HL-60 (cell line): ENCODE results near the gene GTF2IRD1.

Experiments
- DNase-seq, 2 experiments: peaks; one replicate each; pipeline ENCODE4 v3.0.0-alpha.2; 2010 to 2020; ENCODE audit warnings: low read depth in 1 of 2, low spot score in 1 of 2
- H3K27ac ChIP-seq: fragments of 250-450 bp; sonication (Bioruptor Pico); replicated peaks from 2 replicates; pipeline ENCODE4 v1.5.1; 2020; ENCODE audit warnings: mild to moderate bottlenecking, moderate library complexity
- H3K27me3 ChIP-seq: fragments of 250-450 bp; sonication (Bioruptor Pico); 2 replicates; pipeline ENCODE4 v1.5.1; 2021; ENCODE audit warnings: mild to moderate bottlenecking, moderate library complexity; ENCODE audit not compliant: insufficient read depth, poor library complexity, severe bottlenecking
- H3K4me3 ChIP-seq: replicated peaks from 2 replicates; pipeline ENCODE4 v1.5.1; 2011; ENCODE audit warnings: mild to moderate bottlenecking, control low read depth, low read length; ENCODE audit not compliant: insufficient read depth
- GABPA ChIP-seq: IDR thresholded peaks from 2 replicates; pipeline ENCODE4 v1.6.1; 2012; ENCODE audit warnings: low read depth
- POLR2AphosphoS5 ChIP-seq: IDR thresholded peaks from 2 replicates; pipeline ENCODE4 v1.6.1; 2012; ENCODE audit warnings: low read depth
- SPI1 ChIP-seq: IDR thresholded peaks from 2 replicates; pipeline ENCODE4 v1.6.1; 2012; ENCODE audit warnings: low read depth, mild to moderate bottlenecking, borderline replicate concordance
- TF ChIP-seq, protein P1 (sequence below): IDR thresholded peaks from one replicate; pipeline ENCODE4 v1.5.1; 2011; ENCODE audit warnings: low read length, control low read depth, inconsistent platforms; ENCODE audit not compliant: insufficient read depth
- TF ChIP-seq, protein P2 (sequence below): IDR thresholded peaks from 2 replicates; pipeline ENCODE4 v1.6.1; 2012; ENCODE audit warnings: low read depth; ENCODE audit not compliant: insufficient replicate concordance

The GTF2IRD1 gene

DNA sequence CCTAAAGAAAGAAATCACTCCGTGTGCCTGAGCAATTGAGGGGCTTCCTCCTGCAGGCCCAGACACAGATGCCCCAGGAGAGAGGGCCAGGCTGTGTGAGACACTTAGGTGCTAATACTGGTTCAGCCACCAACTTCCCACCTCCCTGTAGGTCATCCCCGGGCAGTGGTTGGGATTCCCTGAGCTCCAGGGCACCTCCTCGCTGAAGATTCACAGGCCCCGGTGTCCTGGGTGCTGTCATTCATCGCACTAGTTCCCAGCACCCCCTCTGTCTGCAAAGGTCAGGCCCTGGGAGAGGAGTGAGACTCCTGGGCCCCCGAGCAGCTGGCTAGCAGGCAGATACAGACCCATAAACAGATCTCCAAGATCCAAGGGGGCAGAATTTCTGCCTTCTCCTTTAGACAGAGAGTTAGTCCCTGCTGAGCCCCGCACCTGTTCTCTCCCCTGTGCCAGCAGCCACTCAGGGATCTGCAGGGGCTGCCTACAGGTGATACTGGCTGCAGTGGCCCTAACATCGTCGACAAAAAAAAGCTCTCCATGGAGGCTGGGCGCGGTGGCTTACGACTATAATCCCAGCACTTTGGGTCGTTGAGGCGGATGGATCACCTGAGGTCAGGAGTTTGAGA, 165.6 kb downstream of the GTF2IRD1 start:
- Histone ChIP-seq H3K27me3 (no peaks in the 10 kb centered on the region), H3K27ac (no peak overlapping the region), H3K4me3 (no peak overlapping the region)
- no peak for DNase-seq
- TF ChIP-seq, protein P1, sequence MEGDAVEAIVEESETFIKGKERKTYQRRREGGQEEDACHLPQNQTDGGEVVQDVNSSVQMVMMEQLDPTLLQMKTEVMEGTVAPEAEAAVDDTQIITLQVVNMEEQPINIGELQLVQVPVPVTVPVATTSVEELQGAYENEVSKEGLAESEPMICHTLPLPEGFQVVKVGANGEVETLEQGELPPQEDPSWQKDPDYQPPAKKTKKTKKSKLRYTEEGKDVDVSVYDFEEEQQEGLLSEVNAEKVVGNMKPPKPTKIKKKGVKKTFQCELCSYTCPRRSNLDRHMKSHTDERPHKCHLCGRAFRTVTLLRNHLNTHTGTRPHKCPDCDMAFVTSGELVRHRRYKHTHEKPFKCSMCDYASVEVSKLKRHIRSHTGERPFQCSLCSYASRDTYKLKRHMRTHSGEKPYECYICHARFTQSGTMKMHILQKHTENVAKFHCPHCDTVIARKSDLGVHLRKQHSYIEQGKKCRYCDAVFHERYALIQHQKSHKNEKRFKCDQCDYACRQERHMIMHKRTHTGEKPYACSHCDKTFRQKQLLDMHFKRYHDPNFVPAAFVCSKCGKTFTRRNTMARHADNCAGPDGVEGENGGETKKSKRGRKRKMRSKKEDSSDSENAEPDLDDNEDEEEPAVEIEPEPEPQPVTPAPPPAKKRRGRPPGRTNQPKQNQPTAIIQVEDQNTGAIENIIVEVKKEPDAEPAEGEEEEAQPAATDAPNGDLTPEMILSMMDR = no peak
- TF ChIP-seq POLR2AphosphoS5 = no peak
- TF ChIP-seq GABPA = no peak
- TF ChIP-seq, protein P2, sequence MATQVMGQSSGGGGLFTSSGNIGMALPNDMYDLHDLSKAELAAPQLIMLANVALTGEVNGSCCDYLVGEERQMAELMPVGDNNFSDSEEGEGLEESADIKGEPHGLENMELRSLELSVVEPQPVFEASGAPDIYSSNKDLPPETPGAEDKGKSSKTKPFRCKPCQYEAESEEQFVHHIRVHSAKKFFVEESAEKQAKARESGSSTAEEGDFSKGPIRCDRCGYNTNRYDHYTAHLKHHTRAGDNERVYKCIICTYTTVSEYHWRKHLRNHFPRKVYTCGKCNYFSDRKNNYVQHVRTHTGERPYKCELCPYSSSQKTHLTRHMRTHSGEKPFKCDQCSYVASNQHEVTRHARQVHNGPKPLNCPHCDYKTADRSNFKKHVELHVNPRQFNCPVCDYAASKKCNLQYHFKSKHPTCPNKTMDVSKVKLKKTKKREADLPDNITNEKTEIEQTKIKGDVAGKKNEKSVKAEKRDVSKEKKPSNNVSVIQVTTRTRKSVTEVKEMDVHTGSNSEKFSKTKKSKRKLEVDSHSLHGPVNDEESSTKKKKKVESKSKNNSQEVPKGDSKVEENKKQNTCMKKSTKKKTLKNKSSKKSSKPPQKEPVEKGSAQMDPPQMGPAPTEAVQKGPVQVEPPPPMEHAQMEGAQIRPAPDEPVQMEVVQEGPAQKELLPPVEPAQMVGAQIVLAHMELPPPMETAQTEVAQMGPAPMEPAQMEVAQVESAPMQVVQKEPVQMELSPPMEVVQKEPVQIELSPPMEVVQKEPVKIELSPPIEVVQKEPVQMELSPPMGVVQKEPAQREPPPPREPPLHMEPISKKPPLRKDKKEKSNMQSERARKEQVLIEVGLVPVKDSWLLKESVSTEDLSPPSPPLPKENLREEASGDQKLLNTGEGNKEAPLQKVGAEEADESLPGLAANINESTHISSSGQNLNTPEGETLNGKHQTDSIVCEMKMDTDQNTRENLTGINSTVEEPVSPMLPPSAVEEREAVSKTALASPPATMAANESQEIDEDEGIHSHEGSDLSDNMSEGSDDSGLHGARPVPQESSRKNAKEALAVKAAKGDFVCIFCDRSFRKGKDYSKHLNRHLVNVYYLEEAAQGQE = no peak
- TF ChIP-seq SPI1 = no peak

DNA sequence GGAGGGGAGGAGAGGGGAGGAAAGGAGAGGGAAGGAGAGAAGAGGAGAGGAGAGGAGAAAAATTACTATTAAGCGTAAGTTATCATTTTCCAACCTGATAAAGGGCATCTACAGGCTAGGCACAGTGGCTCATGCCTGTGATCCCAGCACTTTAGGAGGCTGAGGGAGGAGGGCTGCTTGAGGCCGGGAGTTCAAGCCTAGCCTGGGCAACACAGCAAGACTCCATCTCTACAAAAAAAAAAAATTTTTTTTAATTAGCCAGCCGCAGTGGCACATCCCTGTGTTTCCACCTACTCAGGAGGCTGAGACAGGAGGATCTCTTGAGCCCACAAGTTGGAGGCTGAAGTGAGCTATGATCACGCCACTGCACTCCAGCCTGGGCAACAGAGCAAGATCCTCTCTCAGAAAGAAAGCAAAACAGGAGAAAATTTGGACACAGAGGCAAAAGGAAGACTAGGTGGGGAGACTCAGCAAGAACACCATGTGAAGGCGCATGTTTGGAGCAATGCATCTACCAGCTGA, 168.6 kb downstream of the GTF2IRD1 start:
- no peak overlapping the region for H3K27ac ChIP-seq
- no peak overlapping the region for H3K4me3 ChIP-seq
- TF ChIP-seq SPI1 (no peak), GABPA (no peak), POLR2AphosphoS5 (no peak)
- H3K27me3 ChIP-seq = no peaks in the 10 kb centered on the region
- DNase-seq = no peak

DNA sequence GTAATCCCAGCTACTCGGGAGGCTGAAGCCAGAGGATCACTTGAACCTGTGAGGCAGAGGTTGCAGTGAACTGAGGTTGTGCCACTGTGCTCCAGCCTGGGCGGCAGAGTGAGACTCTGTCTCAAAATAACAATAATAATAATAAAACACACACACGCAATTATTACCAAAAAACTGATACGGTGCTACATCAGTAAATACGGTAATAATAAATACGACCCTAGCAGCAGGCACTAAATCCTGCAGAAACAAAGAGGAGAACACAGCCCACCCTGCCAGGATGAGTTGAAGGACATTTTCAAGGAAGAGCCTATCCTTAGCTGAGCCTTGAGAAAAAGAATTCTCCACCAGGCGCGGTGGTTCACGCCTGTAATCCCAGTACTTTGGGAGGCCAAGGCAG, 169.4 kb downstream of the GTF2IRD1 start:
- H3K27me3 ChIP-seq = no peaks in the 10 kb centered on the region
- TF ChIP-seq, protein P1 = no peak
- TF ChIP-seq POLR2AphosphoS5 (no peak), SPI1 (no peak), GABPA (no peak)
- TF ChIP-seq, protein P2 = no peak
- no peak for DNase-seq
- no peak overlapping the region for H3K27ac ChIP-seq
- H3K4me3 ChIP-seq = no peak overlapping the region

DNA sequence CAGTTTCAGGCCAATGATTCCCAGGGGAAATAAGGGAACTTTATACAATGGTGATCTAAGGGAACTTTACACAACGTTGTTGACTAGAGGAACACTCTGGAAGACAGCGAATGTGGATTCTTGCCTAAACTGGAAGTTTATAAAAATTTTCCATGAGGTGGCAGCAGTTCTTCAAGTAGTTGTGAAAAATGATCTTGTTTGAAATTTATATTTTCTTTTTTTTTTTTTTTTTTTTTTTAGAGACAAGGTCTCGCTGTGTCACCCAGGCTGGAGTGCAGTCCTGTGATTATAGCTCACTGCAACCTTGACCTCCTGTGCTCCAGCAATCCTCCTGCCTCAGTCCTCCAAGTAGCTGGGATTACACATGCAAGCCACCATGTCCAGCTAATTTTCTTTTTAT, 171.7 kb downstream of the GTF2IRD1 start:
- TF ChIP-seq GABPA (no peak), POLR2AphosphoS5 (no peak), SPI1 (no peak)
- TF ChIP-seq, protein P2 = no peak
- TF ChIP-seq, protein P1 = no peak
- Histone ChIP-seq H3K27ac (no peak overlapping the region), H3K27me3 (no peaks in the 10 kb centered on the region), H3K4me3 (no peak overlapping the region)
- no peak for DNase-seq
